Astrocyte (in vitro differentiated cells and primary cell): ENCODE data around the gene BCOR. TPM values are rescaled to one million over a fixed set of nuclear protein-coding genes. Genes with fewer than 3 reads are reported as not detected.

Experiments used
- DNase-seq: peaks from one replicate; pipeline ENCODE4 v3.0.0-alpha.2; 2010; ENCODE audit warnings: low read depth
- FAIRE-seq: peaks from 2 replicates; lab custom pipeline; 2011; peaks lifted over from hg19 to GRCh38; lab: Jason Lieb, UNC
- H2AFZ ChIP-seq: 2 replicates; pipeline ENCODE4 v1.6.0; 2012; ENCODE audit warnings: low read depth, low read length, inconsistent platforms
- H3K27ac ChIP-seq: 2 replicates; pipeline ENCODE4 v1.5.1; 2011; ENCODE audit warnings: low read depth, low read length, inconsistent platforms
- H3K27me3 ChIP-seq: 2 replicates; pipeline ENCODE4 v1.6.0; 2011; ENCODE audit warnings: low read length, inconsistent platforms; ENCODE audit not compliant: insufficient read depth
- H3K36me3 ChIP-seq: 2 replicates; pipeline ENCODE4 v1.5.1; 2011; ENCODE audit warnings: low read length, inconsistent platforms; ENCODE audit not compliant: insufficient read depth
- H3K4me1 ChIP-seq: 2 replicates; pipeline ENCODE4 v1.5.1; 2011; ENCODE audit warnings: low read length, inconsistent platforms; ENCODE audit not compliant: insufficient read depth
- H3K4me2 ChIP-seq: 2 replicates; pipeline ENCODE4 v1.6.0; 2012; ENCODE audit warnings: low read length, inconsistent platforms
- H3K4me3 ChIP-seq: 2 replicates; pipeline ENCODE4 v1.5.1; 2011; ENCODE audit warnings: low read depth, mild to moderate bottlenecking, low read length, inconsistent platforms; ENCODE audit not compliant: insufficient read depth
- H3K79me2 ChIP-seq: 2 replicates; pipeline ENCODE4 v1.6.0; 2012; ENCODE audit warnings: mild to moderate bottlenecking, low read length, inconsistent platforms; ENCODE audit not compliant: insufficient read depth
- H3K9ac ChIP-seq: 2 replicates; pipeline ENCODE4 v1.6.0; 2012; ENCODE audit warnings: mild to moderate bottlenecking, low read length, inconsistent platforms
- H3K9me3 ChIP-seq: 2 replicates; pipeline ENCODE4 v1.5.1; 2012; ENCODE audit warnings: low read depth, mild to moderate bottlenecking, low read length, inconsistent platforms; ENCODE audit not compliant: insufficient read depth
- H4K20me1 ChIP-seq: 2 replicates; pipeline ENCODE4 v1.6.0; 2012; ENCODE audit warnings: low read length, inconsistent platforms; ENCODE audit not compliant: insufficient read depth
- H3K27ac Mint-ChIP-seq: one replicate; pipeline ENCODE4 v1.8.0; 2021; ENCODE audit warnings: mild to moderate bottlenecking, mixed read lengths; ENCODE audit not compliant: unreplicated experiment
- H3K27me3 Mint-ChIP-seq: one replicate; pipeline ENCODE4 v1.8.0; 2021; ENCODE audit warnings: low read depth, mixed read lengths; ENCODE audit not compliant: unreplicated experiment
- H3K36me3 Mint-ChIP-seq: one replicate; pipeline ENCODE4 v1.8.0; 2021; ENCODE audit warnings: low read depth, mixed read lengths; ENCODE audit not compliant: unreplicated experiment
- H3K4me1 Mint-ChIP-seq: one replicate; pipeline ENCODE4 v1.8.0; 2021; ENCODE audit warnings: low read depth, mixed read lengths; ENCODE audit not compliant: unreplicated experiment
- H3K4me3 Mint-ChIP-seq: one replicate; pipeline ENCODE4 v1.8.0; 2021; ENCODE audit warnings: mild to moderate bottlenecking, moderate library complexity, mixed read lengths; ENCODE audit not compliant: unreplicated experiment
- H3K9me3 Mint-ChIP-seq: one replicate; pipeline ENCODE4 v1.8.0; 2021; ENCODE audit warnings: mild to moderate bottlenecking, mixed read lengths; ENCODE audit not compliant: unreplicated experiment
- EZH2 ChIP-seq: IDR thresholded peaks from 2 replicates; pipeline ENCODE4 v1.6.1; 2012; ENCODE audit warnings: mild to moderate bottlenecking, low read length, inconsistent platforms; ENCODE audit not compliant: insufficient read depth
- total RNA-seq: library from RNA; stranded (reverse); gene quantifications from 2 replicates; pipeline ENCODE4 v1.2.1, GENCODE V29; 2021
- TF ChIP-seq, protein P1 (sequence below): IDR thresholded peaks from 2 replicates; pipeline ENCODE4 v1.5.1; 2011; ENCODE audit warnings: low read depth, mild to moderate bottlenecking, inconsistent platforms, low read length, moderate library complexity; ENCODE audit not compliant: insufficient read depth

The BCOR gene
- total RNA-seq, 1 donor from 2014 or later, result 9.0 TPM

DNA sequence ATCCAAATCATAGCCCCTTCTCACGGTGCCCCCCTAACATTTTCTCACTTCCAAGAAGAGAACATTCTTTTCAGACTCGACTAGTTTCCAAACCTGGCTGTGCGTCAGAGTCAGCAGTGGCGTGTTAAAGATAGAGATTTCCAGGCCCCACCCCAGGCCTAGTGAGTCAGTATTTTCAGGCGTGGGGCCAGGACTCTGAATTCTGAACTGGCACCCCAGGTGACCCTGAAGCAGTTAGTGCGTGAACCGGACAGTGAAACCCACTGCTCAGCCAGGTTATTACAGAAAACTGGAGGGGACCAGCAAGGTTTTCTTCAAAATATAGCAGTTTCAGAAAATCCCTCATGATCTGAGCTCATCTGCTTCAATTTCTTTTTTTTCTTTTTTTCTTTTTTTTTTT is 35.0 kb upstream of the BCOR start:
- no peaks in the 10 kb centered on the region for H3K9me3 ChIP-seq
- peak overlapping the region; percentile 54 for H3K9ac ChIP-seq
- FAIRE-seq, result peak; percentile 77
- no peaks in the 10 kb centered on the region for H3K27me3 ChIP-seq
- no peaks in the 10 kb centered on the region for H3K36me3 Mint-ChIP-seq
- H3K4me3 Mint-ChIP-seq, result no peak overlapping the region
- peak overlapping the region; percentile 62 for H3K4me2 ChIP-seq
- H3K4me1 ChIP-seq, result peaks cover 23% of the 10 kb centered on the region
- no peak for TF ChIP-seq EZH2
- TF ChIP-seq, protein P1, sequence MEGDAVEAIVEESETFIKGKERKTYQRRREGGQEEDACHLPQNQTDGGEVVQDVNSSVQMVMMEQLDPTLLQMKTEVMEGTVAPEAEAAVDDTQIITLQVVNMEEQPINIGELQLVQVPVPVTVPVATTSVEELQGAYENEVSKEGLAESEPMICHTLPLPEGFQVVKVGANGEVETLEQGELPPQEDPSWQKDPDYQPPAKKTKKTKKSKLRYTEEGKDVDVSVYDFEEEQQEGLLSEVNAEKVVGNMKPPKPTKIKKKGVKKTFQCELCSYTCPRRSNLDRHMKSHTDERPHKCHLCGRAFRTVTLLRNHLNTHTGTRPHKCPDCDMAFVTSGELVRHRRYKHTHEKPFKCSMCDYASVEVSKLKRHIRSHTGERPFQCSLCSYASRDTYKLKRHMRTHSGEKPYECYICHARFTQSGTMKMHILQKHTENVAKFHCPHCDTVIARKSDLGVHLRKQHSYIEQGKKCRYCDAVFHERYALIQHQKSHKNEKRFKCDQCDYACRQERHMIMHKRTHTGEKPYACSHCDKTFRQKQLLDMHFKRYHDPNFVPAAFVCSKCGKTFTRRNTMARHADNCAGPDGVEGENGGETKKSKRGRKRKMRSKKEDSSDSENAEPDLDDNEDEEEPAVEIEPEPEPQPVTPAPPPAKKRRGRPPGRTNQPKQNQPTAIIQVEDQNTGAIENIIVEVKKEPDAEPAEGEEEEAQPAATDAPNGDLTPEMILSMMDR, result no peak
- no peaks in the 10 kb centered on the region for H3K36me3 ChIP-seq
- H3K4me3 ChIP-seq, result no peak overlapping the region
- peak overlapping the region; percentile 75 for H3K27ac ChIP-seq
- H3K4me1 Mint-ChIP-seq, result peaks cover 3% of the 10 kb centered on the region
- H4K20me1 ChIP-seq, result no peaks in the 10 kb centered on the region
- no peaks in the 10 kb centered on the region for H3K9me3 Mint-ChIP-seq
- no peaks in the 10 kb centered on the region for H3K79me2 ChIP-seq
- peak; percentile 83 for DNase-seq
- peaks cover 18% of the 10 kb centered on the region for H3K27me3 Mint-ChIP-seq
- no peak overlapping the region for H3K27ac Mint-ChIP-seq
- H2AFZ ChIP-seq, result no peak overlapping the region

DNA sequence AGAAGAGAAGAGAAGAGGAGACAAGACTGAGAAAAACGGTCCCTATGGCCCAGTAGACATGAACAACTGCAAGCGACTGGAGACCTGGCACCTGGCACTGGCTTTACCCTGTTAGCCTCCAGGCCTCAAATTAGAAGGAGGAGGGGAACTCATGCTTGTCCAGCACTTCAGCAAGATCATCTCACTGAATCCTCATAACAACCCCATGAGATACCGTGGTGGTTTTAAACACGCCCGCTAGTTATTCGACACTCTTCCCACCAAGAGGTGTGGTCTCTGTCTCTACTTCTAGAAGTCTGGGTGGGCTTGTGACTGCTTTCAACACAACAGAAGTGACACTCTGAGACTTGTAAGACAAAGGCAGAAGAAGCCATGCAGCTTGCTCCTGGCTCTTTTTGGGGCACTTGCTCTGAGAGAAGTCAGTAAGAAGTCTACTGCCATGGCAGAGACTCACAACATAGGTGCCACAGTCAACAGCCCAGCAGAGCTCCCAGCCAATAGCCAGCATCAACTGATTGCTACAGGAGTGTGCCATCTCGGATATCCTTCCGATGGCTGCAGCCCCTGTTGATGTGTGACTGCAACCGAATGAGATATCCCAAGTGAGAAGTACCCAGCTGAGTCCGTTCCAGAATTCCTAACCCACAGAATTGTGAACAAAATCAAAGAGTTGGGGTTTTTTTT is 34.0 kb upstream of the BCOR start:
- Histone ChIP-seq H3K36me3 (no peaks in the 10 kb centered on the region), H2AFZ (no peak overlapping the region), H3K79me2 (no peaks in the 10 kb centered on the region), H4K20me1 (no peaks in the 10 kb centered on the region), H3K9me3 (no peaks in the 10 kb centered on the region), H3K27ac (peak overlapping the region; percentile 75), H3K4me3 (no peak overlapping the region), H3K27me3 (no peaks in the 10 kb centered on the region), H3K4me1 (peaks cover 23% of the 10 kb centered on the region), H3K9ac (peak overlapping the region; percentile 54), H3K4me2 (peak overlapping the region; percentile 62)
- Mint-ChIP-seq H3K4me3 (no peak overlapping the region), H3K36me3 (no peaks in the 10 kb centered on the region), H3K27me3 (peaks cover 20% of the 10 kb centered on the region), H3K27ac (no peak overlapping the region), H3K9me3 (no peaks in the 10 kb centered on the region), H3K4me1 (peaks cover 3% of the 10 kb centered on the region)
- TF ChIP-seq, protein P1, result no peak
- no peak for TF ChIP-seq EZH2
- FAIRE-seq, result no peak
- DNase-seq, result no peak

DNA sequence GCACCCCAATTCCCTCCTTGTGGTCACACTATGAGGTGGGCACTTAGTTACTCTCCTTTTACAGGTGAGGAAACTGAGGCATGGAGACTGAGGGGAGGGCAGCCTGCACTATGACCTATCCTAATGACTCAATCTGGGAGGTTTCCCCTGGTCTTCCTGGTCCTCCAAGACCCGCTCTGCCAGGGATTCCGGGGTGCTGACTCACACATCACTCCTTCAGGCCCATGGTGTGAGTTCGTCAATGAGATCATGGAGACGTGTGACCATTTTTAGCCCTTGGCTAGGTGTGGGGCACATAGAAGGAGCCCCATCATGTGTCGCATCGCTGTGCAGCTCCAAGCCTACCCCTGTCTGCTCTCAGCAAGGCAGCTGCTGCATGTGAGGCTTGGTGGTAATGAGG is 32.4 kb upstream of the BCOR start:
- Histone ChIP-seq H3K4me3 (no peak overlapping the region), H4K20me1 (no peaks in the 10 kb centered on the region), H3K9me3 (no peaks in the 10 kb centered on the region), H3K36me3 (no peaks in the 10 kb centered on the region), H3K9ac (no peak overlapping the region), H2AFZ (no peak overlapping the region), H3K27me3 (no peaks in the 10 kb centered on the region), H3K4me2 (peak overlapping the region; percentile 33), H3K79me2 (no peaks in the 10 kb centered on the region), H3K27ac (peak overlapping the region; percentile 33), H3K4me1 (peaks cover 23% of the 10 kb centered on the region)
- H3K27me3 Mint-ChIP-seq, result peaks cover 12% of the 10 kb centered on the region
- no peaks in the 10 kb centered on the region for H3K9me3 Mint-ChIP-seq
- peak overlapping the region; percentile 69 for H3K27ac Mint-ChIP-seq
- TF ChIP-seq EZH2, result no peak
- TF ChIP-seq, protein P1, result no peak
- DNase-seq (peak; percentile 80), FAIRE-seq (peak; percentile 74)
- peaks cover 3% of the 10 kb centered on the region for H3K4me1 Mint-ChIP-seq
- H3K4me3 Mint-ChIP-seq, result no peak overlapping the region
- no peaks in the 10 kb centered on the region for H3K36me3 Mint-ChIP-seq
